HCT116 (cell line): Measurements from ENCODE around the gene BPTF. TPM values are rescaled to one million over a fixed set of nuclear protein-coding genes. Genes with fewer than 3 reads are reported as not detected.

Source experiments
- ATAC-seq: fragments of 200-7000 bp; cut with Tn5 transposase; 2 replicates; pipeline ENCODE4 v1.9.1; 2020; ENCODE audit warnings: mild to moderate bottlenecking, moderate library complexity
- BruUV-seq: library from RNA; stranded (reverse); fragments of 400-500 nt; replicated peaks from 2 replicates; lab custom pipeline; 2021; lab: Mats Ljungman, UMichigan
- CTCF ChIA-PET: fragments of 300-600 bp; sonication (Branson Sonifier 250); formaldehyde crosslinking; loops from one replicate; lab custom pipeline; 2021; ENCODE audit warnings: antibody characterized with exemption; lab: Charles Lee
- POLR2A ChIA-PET: fragments of 300-600, 350-600 bp; sonication (Branson Sonifier 250); formaldehyde crosslinking; loops from one replicate; lab custom pipeline; 2021; ENCODE audit warnings: antibody characterized with exemption; lab: Charles Lee
- RAD21 ChIA-PET, 2 experiments: fragments of 300-600 bp; sonication (Branson Sonifier 250); formaldehyde crosslinking; loops; one replicate each; lab custom pipeline; 2023; ENCODE audit warnings: low total read pairs in 2 of 2; ENCODE audit not compliant: uncharacterized antibody in 2 of 2, unreplicated experiment in 2 of 2, low non-redundant PET in 1 of 2; lab: Charles Lee
- DNase-seq: peaks from one replicate; pipeline ENCODE4 v3.0.0-alpha.2; 2010; ENCODE audit warnings: low read depth, low spot score
- H2AFZ ChIP-seq: fragments of 200-600 bp; shearing (Covaris generic), sonication (generic); 2 replicates; pipeline ENCODE4 v1.6.1; 2017; ENCODE audit warnings: low read depth, mixed run types, mixed read lengths, antibody characterized with exemption, low read length; ENCODE audit not compliant: poor library complexity, severe bottlenecking
- H3K27ac ChIP-seq: 2 replicates; pipeline ENCODE4 v1.5.1; 2012; ENCODE audit warnings: low read depth, low read length
- H3K27me3 ChIP-seq: fragments of 200-600 bp; sonication (generic); 2 replicates; pipeline ENCODE4 v1.6.1; 2016; ENCODE audit warnings: mixed run types, low read length, mixed read lengths; ENCODE audit not compliant: insufficient read depth
- H3K36me3 ChIP-seq, 2 experiments: fragments of 200-500 bp in 1 of 2; fragments of 200-600 bp in 1 of 2; sonication (Bioruptor generic) in 1 of 2; sonication (generic) in 1 of 2; 2 replicates each; pipeline versions ENCODE4 v1.5.1 to v1.6.1; 2014 to 2016; ENCODE audit warnings: low read length in 2 of 2, inconsistent platforms in 1 of 2, mixed read lengths in 1 of 2, mixed run types in 1 of 2; ENCODE audit not compliant: insufficient read depth in 2 of 2, control insufficient read depth in 1 of 2
- H3K4me1 ChIP-seq, 2 experiments: fragments of 200-600 bp in 1 of 2; sonication (generic) in 1 of 2; 2 replicates each; pipeline versions ENCODE4 v1.5.1 to v1.6.1; 2012 to 2017; ENCODE audit warnings: low read length in 2 of 2, inconsistent platforms in 1 of 2, mild to moderate bottlenecking in 1 of 2, mixed read lengths in 1 of 2, mixed run types in 1 of 2, moderate library complexity in 1 of 2; ENCODE audit not compliant: insufficient read depth in 2 of 2, control insufficient read depth in 1 of 2
- H3K4me2 ChIP-seq: fragments of 200-600 bp; sonication (generic); 2 replicates; pipeline ENCODE4 v1.6.1; 2017; ENCODE audit warnings: mixed run types, low read length, mixed read lengths
- H3K4me3 ChIP-seq, 2 experiments: fragments of 200-600 bp in 1 of 2; sonication (generic) in 1 of 2; replicated peaks in 1 of 2; 2 replicates each; pipeline ENCODE4 v1.5.1; 2011 to 2016; ENCODE audit warnings: low read length in 2 of 2, control low read depth in 1 of 2, low read depth in 1 of 2, mild to moderate bottlenecking in 1 of 2, mixed read lengths in 1 of 2, mixed run types in 1 of 2
- H3K79me2 ChIP-seq: fragments of 200-600 bp; sonication (generic); 2 replicates; pipeline ENCODE4 v1.6.1; 2017; ENCODE audit warnings: mild to moderate bottlenecking, mixed run types, low read length, moderate library complexity, mixed read lengths; ENCODE audit not compliant: insufficient read depth
- H3K9ac ChIP-seq: fragments of 200-600 bp; sonication (generic); 2 replicates; pipeline ENCODE4 v1.6.1; 2016; ENCODE audit warnings: low read length, mixed read lengths
- H3K9me2 ChIP-seq: fragments of 200-600 bp; sonication (generic), shearing (Covaris generic); 2 replicates; pipeline ENCODE4 v1.6.1; 2017; ENCODE audit warnings: mixed run types, mild to moderate bottlenecking, moderate library complexity; ENCODE audit not compliant: insufficient read depth
- H3K9me3 ChIP-seq, 2 experiments: fragments of 200-500 bp in 1 of 2; fragments of 200-600 bp in 1 of 2; sonication (Bioruptor generic) in 1 of 2; sonication (generic) in 1 of 2; 2 replicates each; pipeline ENCODE4 v1.6.1; 2014 to 2017; ENCODE audit warnings: low read length in 2 of 2, mixed read lengths in 2 of 2, inconsistent platforms in 1 of 2, low read depth in 1 of 2, mild to moderate bottlenecking in 1 of 2, mixed run types in 1 of 2, moderate library complexity in 1 of 2; ENCODE audit not compliant: control insufficient read depth in 1 of 2, insufficient read depth in 1 of 2
- H4K20me1 ChIP-seq: fragments of 200-600 bp; sonication (generic), shearing (Covaris generic); 2 replicates; pipeline ENCODE4 v1.6.1; 2017; ENCODE audit warnings: mixed run types, mild to moderate bottlenecking, moderate library complexity; ENCODE audit not compliant: insufficient read depth
- ATF3 ChIP-seq: IDR thresholded peaks from 2 replicates; pipeline ENCODE4 v1.6.1; 2012
- CBX3 ChIP-seq: IDR thresholded peaks from 2 replicates; pipeline ENCODE4 v1.6.1; 2012; ENCODE audit warnings: low read depth
- CEBPB ChIP-seq: IDR thresholded peaks from 2 replicates; pipeline ENCODE4 v1.6.1; 2012; ENCODE audit warnings: low read depth
- EZH2phosphoT487 ChIP-seq: fragments of 200-600 bp; IDR thresholded peaks from 2 replicates; pipeline ENCODE4 v1.6.1; 2018; ENCODE audit warnings: antibody characterized with exemption, borderline replicate concordance
- JUND ChIP-seq: IDR thresholded peaks from 2 replicates; pipeline ENCODE4 v1.6.1; 2012
- POLR2A ChIP-seq: IDR thresholded peaks from 2 replicates; pipeline ENCODE4 v1.7.0; 2011; ENCODE audit warnings: borderline replicate concordance; ENCODE audit not compliant: insufficient read depth, insufficient read length; ENCODE audit errors: extremely low read depth
- POLR2AphosphoS5 ChIP-seq: IDR thresholded peaks from 2 replicates; pipeline ENCODE4 v1.6.1; 2011; ENCODE audit warnings: mild to moderate bottlenecking, low read depth, low read length, moderate library complexity
- RAD21 ChIP-seq: IDR thresholded peaks from 2 replicates; pipeline ENCODE4 v1.6.1; 2012; ENCODE audit warnings: low read depth, mild to moderate bottlenecking
- REST ChIP-seq: IDR thresholded peaks from 2 replicates; pipeline ENCODE4 v1.6.1; 2012; ENCODE audit warnings: low read depth
- SIN3A ChIP-seq: IDR thresholded peaks from 2 replicates; pipeline ENCODE4 v1.6.1; 2012; ENCODE audit warnings: low read depth
- SRF ChIP-seq: IDR thresholded peaks from 2 replicates; pipeline ENCODE4 v1.6.1; 2012; ENCODE audit warnings: low read depth
- ZFX ChIP-seq: fragments of 450-650 bp; IDR thresholded peaks from 2 replicates; pipeline ENCODE4 v1.6.1; 2017
- intact Hi-C: fragments of 100-400 bp; cut with micrococcal nuclease; formaldehyde crosslinking; loops from 2 replicates; pipeline ENCODE4 v1.10.0; 2022
- total RNA-seq: library from RNA; stranded (reverse); gene quantifications from one replicate; pipeline ENCODE4 v1.2.1, GENCODE V29; 2021; ENCODE audit not compliant: unreplicated experiment

BPTF gene
- total RNA-seq, 1 experiment from 2014 or later = 114 TPM

- TF ChIP-seq CEBPB = no peak
- TF ChIP-seq POLR2A = peak; percentile 70
- TF ChIP-seq CBX3 = no peak
- TF ChIP-seq POLR2AphosphoS5 = peak; percentile 79
- no peak for TF ChIP-seq ZFX
- TF ChIP-seq JUND = no peak
- no peak for TF ChIP-seq EZH2phosphoT487
- TF ChIP-seq SIN3A = 0 out of 2 replicates have a peak, but pooled peaks have one; percentile 13
- no peak for TF ChIP-seq SRF
- no peak for TF ChIP-seq RAD21
- no peak for TF ChIP-seq REST
- TF ChIP-seq ATF3 = no peak
- no peaks in the 10 kb centered on the region for H3K9me2 ChIP-seq
- peaks cover 15% of the 10 kb centered on the region for H3K79me2 ChIP-seq
- H4K20me1 ChIP-seq = no peaks in the 10 kb centered on the region
- H3K4me1 ChIP-seq = peaks cover 9 to 27% of the 10 kb centered on the region in 2 experiments
- H2AFZ ChIP-seq = peak overlapping the region; percentile 79
- H3K9me3 ChIP-seq = no peaks in the 10 kb centered on the region
- peaks cover 0 to 3% of the 10 kb centered on the region in 2 experiments; a peak in 1 of 4 replicates for H3K36me3 ChIP-seq
- H3K4me2 ChIP-seq = peak overlapping the region; percentile 96
- ATAC-seq = peak; percentile 82
- H3K9ac ChIP-seq = peak overlapping the region; percentile 88
- ChIA-PET POLR2A (no interaction called here), RAD21 (no interaction called here), CTCF (no interaction called here)
- H3K27ac ChIP-seq = peak overlapping the region; percentile 99
- H3K27me3 ChIP-seq = no peaks in the 10 kb centered on the region
- BruUV-seq = no TSS peak
- intact Hi-C loops = loop anchor here (5.0 kb wide), 1 partner anchor 109 kb away; no protein-coding TSS in a partner anchor
- H3K4me3 ChIP-seq = peak overlapping the region; percentile 74 to 98
- DNase-seq = peak; percentile 81
Observed at GRCh38 chr17:67993153-67993997, 168.1 kb downstream of the BPTF start.
